NCI-H1048 (cell line): ENCODE results near the gene CHMP6.
"Not testable (repeated sequence)": the region's sequence is repeated elsewhere in the genome, so short reads cannot be mapped to it uniquely, and the experiment has no call there.

Experiments used
- DNase-seq: peaks from one replicate; lab custom pipeline; 2025; lab: John Stamatoyannopoulos, UW

The CHMP6 gene

GRCh38 chr17:81011951-81012350 is 20.3 kb downstream of the CHMP6 start:
- no peak for DNase-seq

- DNase-seq = no peak
Measured at GRCh38 chr17:81012574-81013447, 21.2 kb downstream of the CHMP6 start.

DNA sequence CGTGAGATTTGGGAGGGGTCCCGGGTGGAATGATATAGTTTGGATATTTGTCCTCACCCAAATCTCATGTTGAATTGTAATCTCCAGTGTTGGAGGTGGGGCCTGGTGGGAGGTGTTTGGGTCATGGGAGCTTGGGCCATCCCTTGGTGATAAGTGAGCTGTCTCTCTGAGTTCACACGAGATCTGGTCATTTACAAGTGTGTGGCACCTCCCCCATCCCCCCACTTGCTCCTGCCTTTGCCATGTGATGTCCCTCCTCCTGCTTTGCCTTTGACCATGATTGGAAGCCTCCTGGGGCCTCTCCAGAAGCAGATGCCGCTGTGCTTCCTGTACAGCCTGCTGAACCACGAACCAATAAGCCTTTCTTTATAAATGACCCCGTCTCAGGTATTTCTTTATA is 22.0 kb downstream of the CHMP6 start:
- no peak for DNase-seq

- DNase-seq = no peak
Measured at GRCh38 chr17:81015136-81015535, 23.5 kb downstream of the CHMP6 start.

GRCh38 chr17:81016575-81016974 is 24.9 kb downstream of the CHMP6 start:
- DNase-seq = no peak

GRCh38 chr17:81017330-81017729 is 25.7 kb downstream of the CHMP6 start:
- DNase-seq = not testable (repeated sequence)

DNA sequence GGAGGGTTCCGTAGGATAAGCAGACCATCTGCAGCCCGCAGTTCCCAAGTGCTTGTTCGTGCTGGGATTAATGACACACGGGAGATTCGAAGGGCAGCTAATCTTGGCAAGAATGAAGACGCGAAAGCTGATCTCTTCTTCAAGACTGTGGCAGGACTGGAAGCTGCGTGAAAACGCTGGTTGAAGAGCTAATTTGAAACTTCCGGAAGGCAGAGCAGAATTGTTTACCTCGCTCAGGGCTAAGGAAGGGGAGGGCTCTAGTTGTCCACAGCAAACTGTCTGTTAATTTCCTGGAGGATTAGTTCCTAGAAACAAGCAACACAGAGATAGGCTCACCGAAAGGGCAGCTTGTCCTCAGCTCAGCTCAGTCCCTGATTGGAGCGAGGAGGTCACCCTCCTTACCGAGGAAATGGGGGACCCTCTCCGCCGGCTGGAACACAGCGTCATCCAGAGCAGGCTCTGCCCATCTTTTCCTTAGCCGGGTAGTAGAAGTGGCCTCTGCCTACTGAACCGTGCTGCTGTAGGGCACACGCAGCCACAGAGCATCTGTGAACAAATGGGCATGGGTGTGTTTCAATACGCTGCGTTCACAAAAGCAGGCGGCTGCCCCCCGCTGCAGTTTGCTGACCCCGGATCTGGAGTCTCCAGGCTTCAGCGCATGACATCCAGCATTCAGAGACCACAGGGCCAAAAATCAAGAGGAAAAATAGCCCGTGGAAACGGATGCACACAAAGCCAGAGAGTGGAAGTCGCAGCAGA is 26.6 kb downstream of the CHMP6 start:
- no peak for DNase-seq

DNA sequence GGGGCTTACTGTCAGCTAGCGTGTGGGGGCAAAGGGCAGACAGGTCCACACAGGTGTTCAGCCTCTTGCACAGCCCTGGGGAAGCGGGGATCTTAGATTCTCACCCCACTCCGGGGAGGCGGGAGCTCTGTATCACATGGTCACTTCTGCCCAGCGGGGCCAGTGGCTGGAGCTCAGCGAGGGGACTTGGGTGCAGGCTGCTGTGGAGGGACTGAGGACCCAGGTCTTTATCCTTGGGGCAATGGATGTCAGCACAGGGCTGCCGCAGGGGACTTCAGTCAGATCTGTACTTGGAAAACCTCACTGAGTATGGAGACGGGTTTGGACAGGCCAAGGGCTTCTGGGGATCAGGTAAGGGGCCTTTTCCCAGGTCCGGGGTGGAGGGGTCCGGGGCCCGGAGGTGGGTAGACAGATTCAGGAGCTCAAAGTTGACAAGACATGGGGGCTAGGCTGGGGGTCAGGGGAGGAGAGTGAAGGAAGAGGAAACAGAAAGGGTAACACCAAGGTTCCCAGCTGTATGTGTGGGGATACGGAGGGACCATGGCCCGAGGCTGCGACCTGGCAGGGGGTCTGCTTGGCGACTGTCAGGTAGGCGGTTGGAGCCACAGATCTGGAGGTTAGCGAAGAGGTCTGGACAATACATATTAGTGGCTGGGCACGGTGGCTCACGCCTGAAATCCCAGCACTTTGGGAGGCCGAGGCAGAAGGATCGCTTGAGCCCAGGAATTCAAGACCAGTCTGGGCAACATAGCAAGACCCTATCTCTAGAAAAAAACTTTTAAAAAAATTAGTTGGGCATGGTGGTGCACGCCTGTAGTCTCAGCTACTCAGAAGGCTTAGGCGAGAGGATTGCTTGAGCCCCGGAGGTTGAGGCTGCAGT is 28.2 kb downstream of the CHMP6 start:
- DNase-seq = no peak

DNA sequence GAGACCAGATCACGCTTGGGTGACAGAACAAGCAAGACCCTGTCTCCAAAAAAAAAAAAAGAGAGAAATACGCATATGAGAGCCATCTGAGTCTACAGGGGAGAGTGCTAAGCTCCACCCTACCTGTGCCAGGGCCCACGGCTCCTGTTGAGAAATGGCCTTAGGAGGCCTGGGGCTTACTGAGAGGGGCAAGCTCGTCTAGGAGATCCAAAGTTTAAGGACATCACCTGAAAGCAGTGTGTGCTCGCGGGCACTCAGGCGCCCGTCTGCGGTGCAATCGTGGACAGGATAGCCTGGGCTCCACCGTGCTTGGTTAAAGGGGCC is 28.8 kb downstream of the CHMP6 start:
- DNase-seq = no peak

DNA sequence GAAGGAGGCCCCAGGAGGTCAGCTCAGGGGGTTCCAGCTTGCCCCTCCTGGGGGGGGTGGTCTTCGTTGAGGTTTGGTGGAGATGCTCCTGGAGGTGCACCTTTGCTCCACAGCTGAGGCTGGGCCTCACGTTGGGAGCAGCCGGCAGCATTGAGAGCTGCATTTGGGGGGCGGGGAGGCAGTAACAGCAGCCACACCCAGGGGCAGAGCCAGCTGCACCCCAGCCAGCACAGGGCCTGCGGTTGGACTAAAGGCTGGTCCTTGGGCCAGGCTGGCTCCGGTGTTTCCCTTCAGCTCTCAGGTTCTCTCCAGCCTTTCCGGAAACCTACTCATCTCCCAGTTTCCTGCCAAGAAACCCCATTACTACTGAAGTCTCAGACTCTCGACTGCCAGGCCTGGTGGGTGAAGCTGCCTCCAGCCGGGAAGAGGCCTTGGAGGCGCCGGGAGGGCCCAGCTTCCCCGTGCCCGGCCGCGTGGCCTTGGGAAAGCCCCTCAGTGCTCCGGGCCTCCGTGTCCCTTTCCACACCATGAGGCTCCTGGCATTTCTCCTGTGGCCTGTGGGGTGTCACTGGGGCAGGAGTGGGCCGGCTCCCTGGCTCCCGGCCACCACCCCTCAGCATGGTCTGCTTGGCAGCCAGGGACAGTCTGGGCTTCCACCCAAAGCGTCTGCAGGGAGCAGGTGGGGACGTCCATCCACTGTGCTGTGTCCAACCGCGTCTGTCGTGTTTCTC is 29.3 kb downstream of the CHMP6 start:
- no peak for DNase-seq

- DNase-seq = no peak
Measured at GRCh38 chr17:81021531-81022343, 30.1 kb downstream of the CHMP6 start.

- DNase-seq = no peak
Measured at GRCh38 chr17:81022344-81022676, 30.7 kb downstream of the CHMP6 start.

- DNase-seq = no peak
Measured at GRCh38 chr17:81025065-81025740, 33.6 kb downstream of the CHMP6 start.

DNA sequence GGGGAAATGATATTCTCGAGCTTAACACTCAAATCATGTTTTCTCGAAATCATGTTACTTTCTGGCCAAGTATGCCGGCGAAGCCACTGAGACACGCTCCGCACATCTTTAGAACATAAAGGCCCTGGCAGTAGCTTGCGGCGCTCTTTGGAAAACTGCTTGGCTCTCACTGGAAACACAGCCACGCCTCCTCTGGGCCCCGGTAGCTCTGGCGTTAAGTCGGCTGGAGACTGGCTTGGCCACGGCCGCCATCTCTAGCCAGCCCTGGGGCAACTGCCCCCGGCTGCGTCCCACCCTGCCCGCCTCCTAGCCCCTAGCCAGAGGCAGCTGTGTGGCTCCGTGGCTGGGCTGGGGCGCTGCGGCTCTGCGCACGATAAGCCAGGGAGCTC is 34.1 kb downstream of the CHMP6 start:
- no peak for DNase-seq

GRCh38 chr17:81026266-81027036 is 34.8 kb downstream of the CHMP6 start:
- DNase-seq = no peak

GRCh38 chr17:81027038-81027437 is 35.4 kb downstream of the CHMP6 start:
- no peak for DNase-seq

DNA sequence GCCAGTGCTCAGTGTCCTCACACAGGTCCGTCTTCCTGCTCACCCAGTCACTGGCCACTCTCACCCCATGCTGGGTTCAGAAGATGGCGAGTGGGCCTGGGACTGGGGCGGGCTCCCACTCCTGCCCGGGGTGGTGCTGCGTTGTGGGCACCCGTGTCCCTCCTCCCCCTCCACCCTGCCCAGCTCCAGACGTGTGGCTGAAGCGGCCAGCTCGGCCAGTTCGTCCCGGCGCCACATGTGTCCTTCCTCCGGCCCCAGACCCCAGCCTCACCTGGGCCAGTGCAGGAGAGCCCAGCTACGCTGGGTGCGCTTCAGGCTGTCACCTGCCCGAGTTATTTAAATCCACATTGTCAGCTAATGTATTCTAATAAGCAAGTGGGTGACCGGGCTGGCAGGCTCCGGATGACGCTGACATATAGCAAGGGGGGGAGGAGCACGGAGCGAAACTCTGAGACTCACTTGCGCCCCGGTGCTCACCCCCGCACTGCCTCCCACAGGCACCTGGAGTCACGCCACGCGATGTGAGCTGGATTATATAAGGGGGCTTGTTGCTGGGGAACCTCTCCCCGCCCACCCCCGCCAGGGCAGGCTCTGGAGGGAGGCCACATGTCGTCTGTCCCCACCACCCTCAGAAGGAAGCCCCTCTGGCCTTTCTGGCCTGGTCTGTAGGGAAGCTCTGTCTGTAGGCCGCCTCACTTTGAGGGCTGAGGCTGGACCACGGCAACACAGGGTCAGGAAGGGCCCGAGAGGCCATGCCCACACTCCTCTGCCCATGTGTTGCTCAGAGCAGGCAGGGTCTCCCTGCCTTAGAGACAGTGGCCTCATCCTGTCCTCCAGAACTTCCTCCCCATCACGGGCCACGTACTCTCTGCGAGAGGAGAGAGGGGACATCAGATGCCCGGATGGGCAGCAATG is 36.2 kb downstream of the CHMP6 start:
- no peak for DNase-seq

GRCh38 chr17:81028506-81028858 is 36.8 kb downstream of the CHMP6 start:
- no peak for DNase-seq

DNA sequence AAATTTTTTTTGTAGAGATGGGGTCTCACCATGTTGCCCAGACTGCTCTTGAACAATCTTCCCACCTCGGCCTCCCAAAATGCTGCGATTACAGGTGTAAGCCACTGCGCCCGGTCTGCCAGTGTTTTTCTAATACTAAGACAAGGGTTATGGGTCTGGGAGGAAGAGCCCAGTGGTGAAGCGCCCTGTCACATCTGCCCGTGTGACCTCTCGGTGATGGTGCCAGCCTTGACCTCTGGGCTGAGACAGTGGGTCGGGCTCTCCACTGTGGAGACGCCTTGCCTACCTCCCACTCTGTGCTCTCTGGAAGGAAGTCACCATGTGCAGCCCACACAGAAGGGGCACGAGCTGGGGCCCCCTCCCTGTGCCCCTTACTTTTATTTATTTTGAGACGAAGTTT is 38.2 kb downstream of the CHMP6 start:
- DNase-seq = no peak
